ENCODE results near the gene FBXL19.
A peak's percentile ranks its signal among the peaks of the same experiment; 100 is the strongest.

FBXL19 gene

GRCh38 chr16:30894540-30895368, 28.6 kb upstream of the FBXL19 start:
- DNase-seq (ENCODE audit: insufficient read length, low spot score) = no peak
- FAIRE-seq = peak; percentile 5
- no peak for TF ChIP-seq POU2F2 (IDR thresholded peaks at IDR 0.05; ENCODE audit: low read depth, low read length)
- TF ChIP-seq POLR2A (IDR thresholded peaks at IDR 0.05; ENCODE audit: low read depth, low read length) = no peak
- TF ChIP-seq TAF1 (IDR thresholded peaks at IDR 0.05; ENCODE audit: low read depth, low read length) = no peak
- TF ChIP-seq POLR2AphosphoS5 (IDR thresholded peaks at IDR 0.05; ENCODE audit: low read depth, low read length) = no peak
- TF ChIP-seq PAX5 (IDR thresholded peaks at IDR 0.05; ENCODE audit: insufficient read depth, low read length, severe bottlenecking) = no peak
- no peak for TF ChIP-seq SPI1 (IDR thresholded peaks at IDR 0.05; ENCODE audit: low read depth, low read length)

GRCh38 chr16:30895627-30896260, 27.6 kb upstream of the FBXL19 start:
- no peak for DNase-seq (ENCODE audit: insufficient read length, low spot score)
- TF ChIP-seq POLR2AphosphoS5 (IDR thresholded peaks at IDR 0.05; ENCODE audit: low read depth, low read length) (no peak), TAF1 (IDR thresholded peaks at IDR 0.05; ENCODE audit: low read depth, low read length) (no peak), PAX5 (IDR thresholded peaks at IDR 0.05; ENCODE audit: insufficient read depth, low read length, severe bottlenecking) (no peak), SPI1 (IDR thresholded peaks at IDR 0.05; ENCODE audit: low read depth, low read length) (no peak), POU2F2 (IDR thresholded peaks at IDR 0.05; ENCODE audit: low read depth, low read length) (no peak), POLR2A (IDR thresholded peaks at IDR 0.05; ENCODE audit: low read depth, low read length) (no peak)
- peak; percentile 58 for FAIRE-seq

GRCh38 chr16:30896261-30896888, 27.0 kb upstream of the FBXL19 start, which contains the start of gene CTF1:
Gene CTF1, plus strand, starts transcription at chr16:30896614. Its CDS starts 30 bp downstream, at chr16:30896644.
- FAIRE-seq (no peak), DNase-seq (ENCODE audit: insufficient read length, low spot score) (no peak)
- TF ChIP-seq TAF1 (IDR thresholded peaks at IDR 0.05; ENCODE audit: low read depth, low read length) = no peak
- no peak for TF ChIP-seq PAX5 (IDR thresholded peaks at IDR 0.05; ENCODE audit: insufficient read depth, low read length, severe bottlenecking)
- TF ChIP-seq POLR2A (IDR thresholded peaks at IDR 0.05; ENCODE audit: low read depth, low read length) = no peak
- no peak for TF ChIP-seq SPI1 (IDR thresholded peaks at IDR 0.05; ENCODE audit: low read depth, low read length)
- no peak for TF ChIP-seq POU2F2 (IDR thresholded peaks at IDR 0.05; ENCODE audit: low read depth, low read length)
- TF ChIP-seq POLR2AphosphoS5 (IDR thresholded peaks at IDR 0.05; ENCODE audit: low read depth, low read length) = no peak

- peak; percentile 87 for FAIRE-seq
- DNase-seq (ENCODE audit: insufficient read length, low spot score) = peak; percentile 59
- no peak for TF ChIP-seq POU2F2 (IDR thresholded peaks at IDR 0.05; ENCODE audit: low read depth, low read length)
- 0 out of 2 replicates have a peak, but pooled peaks have one; percentile 35 for TF ChIP-seq POLR2AphosphoS5 (IDR thresholded peaks at IDR 0.05; ENCODE audit: low read depth, low read length)
- no peak for TF ChIP-seq POLR2A (IDR thresholded peaks at IDR 0.05; ENCODE audit: low read depth, low read length)
- TF ChIP-seq SPI1 (IDR thresholded peaks at IDR 0.05; ENCODE audit: low read depth, low read length) = peak; percentile 76
- TF ChIP-seq PAX5 (IDR thresholded peaks at IDR 0.05; ENCODE audit: insufficient read depth, low read length, severe bottlenecking) = no peak
- no peak for TF ChIP-seq TAF1 (IDR thresholded peaks at IDR 0.05; ENCODE audit: low read depth, low read length)
Observed at GRCh38 chr16:30896889-30897733, 26.3 kb upstream of the FBXL19 start.

- TF ChIP-seq POLR2AphosphoS5 (IDR thresholded peaks at IDR 0.05; ENCODE audit: low read depth, low read length) (no peak), POLR2A (IDR thresholded peaks at IDR 0.05; ENCODE audit: low read depth, low read length) (no peak), POU2F2 (IDR thresholded peaks at IDR 0.05; ENCODE audit: low read depth, low read length) (no peak), SPI1 (IDR thresholded peaks at IDR 0.05; ENCODE audit: low read depth, low read length) (no peak), PAX5 (IDR thresholded peaks at IDR 0.05; ENCODE audit: insufficient read depth, low read length, severe bottlenecking) (no peak), TAF1 (IDR thresholded peaks at IDR 0.05; ENCODE audit: low read depth, low read length) (no peak)
- no peak for DNase-seq (ENCODE audit: insufficient read length, low spot score)
- no peak for FAIRE-seq
Observed at GRCh38 chr16:30899794-30900193, 23.6 kb upstream of the FBXL19 start.

- no peak for TF ChIP-seq PAX5 (IDR thresholded peaks at IDR 0.05; ENCODE audit: insufficient read depth, low read length, severe bottlenecking)
- no peak for TF ChIP-seq SPI1 (IDR thresholded peaks at IDR 0.05; ENCODE audit: low read depth, low read length)
- TF ChIP-seq POU2F2 (IDR thresholded peaks at IDR 0.05; ENCODE audit: low read depth, low read length) = no peak
- no peak for TF ChIP-seq TAF1 (IDR thresholded peaks at IDR 0.05; ENCODE audit: low read depth, low read length)
- TF ChIP-seq POLR2AphosphoS5 (IDR thresholded peaks at IDR 0.05; ENCODE audit: low read depth, low read length) = no peak
- no peak for TF ChIP-seq POLR2A (IDR thresholded peaks at IDR 0.05; ENCODE audit: low read depth, low read length)
- DNase-seq (ENCODE audit: insufficient read length, low spot score) (no peak), FAIRE-seq (no peak)
Observed at GRCh38 chr16:30900588-30900987, 22.8 kb upstream of the FBXL19 start.

GRCh38 chr16:30901201-30902028, 22.0 kb upstream of the FBXL19 start:
- DNase-seq (ENCODE audit: insufficient read length, low spot score) = no peak
- TF ChIP-seq TAF1 (IDR thresholded peaks at IDR 0.05; ENCODE audit: low read depth, low read length) (no peak), PAX5 (IDR thresholded peaks at IDR 0.05; ENCODE audit: insufficient read depth, low read length, severe bottlenecking) (no peak), POU2F2 (IDR thresholded peaks at IDR 0.05; ENCODE audit: low read depth, low read length) (no peak), POLR2A (IDR thresholded peaks at IDR 0.05; ENCODE audit: low read depth, low read length) (no peak), POLR2AphosphoS5 (IDR thresholded peaks at IDR 0.05; ENCODE audit: low read depth, low read length) (no peak), SPI1 (IDR thresholded peaks at IDR 0.05; ENCODE audit: low read depth, low read length) (no peak)
- no peak for FAIRE-seq
